Endodermal cell (in vitro differentiated cells): ENCODE data around the gene ACVR2A. TPM values are rescaled to one million over a fixed set of nuclear protein-coding genes. Genes with fewer than 3 reads are reported as not detected.

Source experiments
- DNase-seq: peaks from one replicate; pipeline ENCODE4 v3.0.0-alpha.2; 2017
- H3K27ac ChIP-seq: 2 replicates; pipeline ENCODE4 v1.5.1; 2013; ENCODE audit warnings: mild to moderate bottlenecking, low read depth, low read length, moderate library complexity
- H3K27me3 ChIP-seq: 2 replicates; pipeline ENCODE4 v1.6.1; 2013; ENCODE audit warnings: mild to moderate bottlenecking, low read length, moderate library complexity; ENCODE audit not compliant: insufficient read depth, control insufficient read depth, poor library complexity, severe bottlenecking
- H3K36me3 ChIP-seq: 2 replicates; pipeline ENCODE4 v1.7.0; 2013; ENCODE audit warnings: mild to moderate bottlenecking, low read length, moderate library complexity; ENCODE audit not compliant: control insufficient read depth, insufficient read depth
- H3K4me1 ChIP-seq: one replicate; pipeline ENCODE4 v1.7.0; 2013; ENCODE audit warnings: low read length; ENCODE audit not compliant: control insufficient read depth, insufficient read depth
- H3K4me3 ChIP-seq: 2 replicates; pipeline ENCODE4 v1.5.1; 2013; ENCODE audit warnings: mild to moderate bottlenecking, low read length, moderate library complexity
- H3K9ac ChIP-seq: 2 replicates; pipeline ENCODE4 v1.6.1; 2013; ENCODE audit warnings: mild to moderate bottlenecking, low read length, moderate library complexity; ENCODE audit not compliant: poor library complexity, severe bottlenecking; ENCODE audit errors: extremely low read depth
- H3K9me3 ChIP-seq: 2 replicates; pipeline ENCODE4 v1.6.1; 2013; ENCODE audit warnings: mild to moderate bottlenecking, low read length, moderate library complexity; ENCODE audit not compliant: control insufficient read depth
- H3K27ac Mint-ChIP-seq: 2 replicates; pipeline ENCODE4 v1.8.0; 2020; ENCODE audit warnings: mixed read lengths
- H3K27me3 Mint-ChIP-seq: 2 replicates; pipeline ENCODE4 v1.8.0; 2021; ENCODE audit warnings: mild to moderate bottlenecking, mixed read lengths; ENCODE audit not compliant: insufficient read depth
- H3K36me3 Mint-ChIP-seq: 2 replicates; pipeline ENCODE4 v1.8.0; 2020; ENCODE audit warnings: low read depth, mixed read lengths
- H3K4me1 Mint-ChIP-seq: 2 replicates; pipeline ENCODE4 v1.8.0; 2020; ENCODE audit warnings: mixed read lengths
- H3K4me3 Mint-ChIP-seq: 2 replicates; pipeline ENCODE4 v1.8.0; 2020; ENCODE audit warnings: mild to moderate bottlenecking, moderate library complexity, mixed read lengths
- H3K9me3 Mint-ChIP-seq: 2 replicates; pipeline ENCODE4 v1.8.0; 2020; ENCODE audit warnings: mild to moderate bottlenecking, mixed read lengths
- CTCF ChIP-seq: fragments of 200-600 bp; sonication (generic); conservative IDR thresholded peaks from 2 replicates; pipeline ENCODE4 v1.5.0; 2021; ENCODE audit warnings: antibody characterized with exemption, mild to moderate bottlenecking
- WGBS, 2 experiments: methylation state at CpG; one replicate each; pipeline versions ENCODE4 v1.1.5 to v1.1.7; 2013; ENCODE audit warnings: missing lambda C conversion rate in 2 of 2, mixed read lengths in 1 of 2; ENCODE audit not compliant: insufficient coverage in 1 of 2, insufficient read length in 1 of 2; 5-methylcytosine and 5-hydroxymethylcytosine counted together
- total RNA-seq, 2 donors: library from RNA; stranded (reverse); fragmentation: NEBNext Ultra II Directional in 1 of 2; extraction: Animal tissue kit (Norgen Biotek cat#: 25700) in 1 of 2; gene quantifications; 2 replicates in 1 of 2; 3 replicates in 1 of 2; pipeline ENCODE4 v1.2.1, GENCODE V29; 2021

Gene ACVR2A
- total RNA-seq, 2 donors from 2014 or later: 19.9 to 24.1 TPM

- Histone ChIP-seq H3K4me1 (no peaks in the 10 kb centered on the region), H3K4me3 (no peak overlapping the region), H3K36me3 (peaks cover 42% of the 10 kb centered on the region), H3K9ac (no peak overlapping the region), H3K27ac (no peak overlapping the region), H3K9me3 (peaks cover 26% of the 10 kb centered on the region), H3K27me3 (no peaks in the 10 kb centered on the region)
- no peak for TF ChIP-seq CTCF
- H3K27ac Mint-ChIP-seq: no peak overlapping the region
- 100% methylated on average over 2 of the region's 2 CpGs; no CpG with 5 or more reads in 1 of the 2 experiments for WGBS, 2 experiments
- peaks cover 55% of the 10 kb centered on the region for H3K36me3 Mint-ChIP-seq
- no peaks in the 10 kb centered on the region for H3K27me3 Mint-ChIP-seq
- H3K4me1 Mint-ChIP-seq: no peaks in the 10 kb centered on the region
- peaks cover 16% of the 10 kb centered on the region for H3K9me3 Mint-ChIP-seq
- DNase-seq: no peak
- H3K4me3 Mint-ChIP-seq: no peak overlapping the region
Measured at GRCh38 chr2:147968571-147968970, 123.7 kb downstream of the ACVR2A start.

DNA sequence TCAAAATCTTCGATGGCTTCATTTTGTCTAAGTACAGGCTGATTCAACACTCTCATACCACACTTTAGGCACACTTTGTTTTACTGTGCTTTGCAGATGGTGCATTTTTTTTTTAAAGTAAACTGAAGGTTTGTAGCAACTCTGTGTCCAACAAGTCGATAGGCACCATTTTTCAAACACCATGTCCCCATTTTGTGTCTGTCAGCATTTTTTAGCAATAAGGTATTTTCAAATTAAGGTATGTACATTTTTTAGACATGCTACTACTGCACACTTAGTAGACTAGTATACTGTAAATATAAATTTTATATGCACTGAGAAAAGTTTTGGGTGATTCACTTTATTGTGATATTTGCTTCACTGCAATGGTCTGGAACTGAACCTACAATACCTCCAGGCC, 131.3 kb downstream of the ACVR2A start:
- Mint-ChIP-seq H3K4me3 (no peak overlapping the region), H3K4me1 (peaks cover 17% of the 10 kb centered on the region), H3K27ac (no peak overlapping the region), H3K9me3 (peaks cover 2% of the 10 kb centered on the region), H3K27me3 (no peaks in the 10 kb centered on the region), H3K36me3 (peaks cover 13% of the 10 kb centered on the region)
- no peak for DNase-seq
- Histone ChIP-seq H3K9me3 (peaks cover 15% of the 10 kb centered on the region), H3K27ac (no peak overlapping the region), H3K4me1 (no peaks in the 10 kb centered on the region), H3K9ac (no peak overlapping the region), H3K36me3 (peaks cover 26% of the 10 kb centered on the region), H3K4me3 (no peak overlapping the region), H3K27me3 (no peaks in the 10 kb centered on the region)
- WGBS, 2 experiments: 88% methylated on average over 2 of the region's 2 CpGs; no CpG with 5 or more reads in 1 of the 2 experiments
- no peak for TF ChIP-seq CTCF

DNA sequence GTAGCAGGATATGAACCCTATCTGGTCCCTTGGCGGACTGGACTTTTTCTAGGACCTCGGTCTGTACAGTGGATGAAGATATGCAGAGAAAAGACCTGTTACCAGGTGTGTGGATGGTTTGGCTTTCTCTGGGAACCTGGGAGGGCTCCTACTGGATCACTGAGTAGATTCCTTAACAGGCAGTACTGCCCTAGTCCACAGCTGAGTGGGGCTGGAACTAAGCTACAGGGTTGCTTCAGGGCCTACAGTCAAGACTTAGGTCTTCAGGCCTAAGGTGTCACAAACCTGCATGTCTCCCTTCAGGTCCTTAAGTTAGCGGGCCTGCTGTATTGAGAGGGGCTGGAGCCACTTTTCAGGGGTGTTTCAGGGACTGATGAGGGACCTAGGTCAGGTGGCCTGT, 132.8 kb downstream of the ACVR2A start:
- no peak for TF ChIP-seq CTCF
- peaks cover 19% of the 10 kb centered on the region for H3K4me1 Mint-ChIP-seq
- peaks cover 8% of the 10 kb centered on the region for H3K36me3 Mint-ChIP-seq
- H3K4me3 ChIP-seq: no peak overlapping the region
- H3K27ac Mint-ChIP-seq: peak overlapping the region; percentile 26
- H3K27me3 Mint-ChIP-seq: no peaks in the 10 kb centered on the region
- peaks cover 2% of the 10 kb centered on the region for H3K9me3 Mint-ChIP-seq
- H3K4me3 Mint-ChIP-seq: no peak overlapping the region
- no peak for DNase-seq
- H3K4me1 ChIP-seq: no peaks in the 10 kb centered on the region
- H3K36me3 ChIP-seq: peaks cover 18% of the 10 kb centered on the region
- WGBS, 2 experiments: 93 to 96% methylated on average over 2 to 3 of the region's 3 CpGs
- no peak overlapping the region for H3K27ac ChIP-seq
- peaks cover 15% of the 10 kb centered on the region for H3K9me3 ChIP-seq
- H3K27me3 ChIP-seq: no peaks in the 10 kb centered on the region
- H3K9ac ChIP-seq: no peak overlapping the region

Other genes with a start within 250 kb of the ACVR2A start
- gene ORC4, start 175.7 kb downstream of the ACVR2A start, total RNA-seq: 10 to 100 TPM; 57.8 to 61.0 TPM
- gene MBD5, start 176.1 kb downstream of the ACVR2A start, total RNA-seq: 10 to 100 TPM; 49.1 to 55.7 TPM